CD4-positive, alpha-beta T cell (primary cell): ENCODE data around the gene FBXL2. TPM values are rescaled to one million over a fixed set of nuclear protein-coding genes. Genes with fewer than 3 reads are reported as not detected.

Experiments used
- ATAC-seq: fragments of 200-7000 bp; cut with Tn5 transposase; one replicate; pipeline ENCODE4 v1.10.0; 2022; ENCODE audit warnings: mild to moderate bottlenecking; ENCODE audit not compliant: poor library complexity
- CTCF ChIA-PET: fragments of 350-600 bp; sonication (Branson Sonifier 250); formaldehyde crosslinking; loops from one replicate; lab custom pipeline; 2021; ENCODE audit warnings: antibody characterized with exemption, inconsistent platforms; lab: Charles Lee
- POLR2A ChIA-PET: fragments of 350-600 bp; sonication (Branson Sonifier 250); formaldehyde crosslinking; loops from one replicate; lab custom pipeline; 2021; ENCODE audit warnings: antibody characterized with exemption, inconsistent platforms; lab: Charles Lee
- DNase-seq, 14 experiments: peaks; one replicate each; pipeline ENCODE4 v3.0.0-alpha.2; 2013 to 2020; ENCODE audit warnings: mixed read lengths in 2 of 14
- H3K27ac ChIP-seq, 2 donors: one replicate each; pipeline versions ENCODE4 v1.5.1 to v1.7.0; 2013; ENCODE audit warnings: low read length in 2 of 2, low read depth in 1 of 2, mild to moderate bottlenecking in 1 of 2
- H3K27me3 ChIP-seq, 2 experiments: 1 replicate in 1 of 2; 2 replicates in 1 of 2; pipeline versions ENCODE4 v1.6.1 to v1.7.0; 2013; ENCODE audit warnings: low read length in 2 of 2, control low read depth in 1 of 2, mild to moderate bottlenecking in 1 of 2, moderate library complexity in 1 of 2; ENCODE audit not compliant: insufficient read depth in 2 of 2, control insufficient read depth in 1 of 2
- H3K36me3 ChIP-seq: one replicate; pipeline ENCODE4 v1.6.1; 2013; ENCODE audit warnings: low read length, control low read depth; ENCODE audit not compliant: insufficient read depth
- H3K4me1 ChIP-seq: one replicate; pipeline ENCODE4 v1.6.1; 2013; ENCODE audit warnings: low read length, control low read depth; ENCODE audit not compliant: insufficient read depth
- H3K4me3 ChIP-seq: one replicate; pipeline ENCODE4 v1.5.1; 2013; ENCODE audit warnings: mild to moderate bottlenecking, low read length, moderate library complexity
- H3K9me3 ChIP-seq, 2 experiments: 1 replicate in 1 of 2; 2 replicates in 1 of 2; pipeline versions ENCODE4 v1.6.1 to v1.7.0; 2013; ENCODE audit warnings: low read length in 2 of 2, mild to moderate bottlenecking in 2 of 2, control low read depth in 1 of 2, moderate library complexity in 1 of 2; ENCODE audit not compliant: control insufficient read depth in 1 of 2, insufficient read depth in 1 of 2
- H3K27ac Mint-ChIP-seq: one replicate; pipeline ENCODE4 v1.8.0; 2020; ENCODE audit warnings: mixed read lengths
- H3K27me3 Mint-ChIP-seq: one replicate; pipeline ENCODE4 v1.8.0; 2021; ENCODE audit warnings: mixed read lengths
- H3K36me3 Mint-ChIP-seq: one replicate; pipeline ENCODE4 v1.8.0; 2021; ENCODE audit warnings: low read depth, mixed read lengths
- H3K4me1 Mint-ChIP-seq: one replicate; pipeline ENCODE4 v1.8.0; 2021; ENCODE audit warnings: low read depth, mixed read lengths
- H3K4me3 Mint-ChIP-seq: one replicate; pipeline ENCODE4 v1.8.0; 2020; ENCODE audit warnings: mild to moderate bottlenecking, mixed read lengths
- H3K9me3 Mint-ChIP-seq: one replicate; pipeline ENCODE4 v1.8.0; 2020; ENCODE audit warnings: mixed read lengths
- CTCF ChIP-seq: fragments of 200-600 bp; IDR thresholded peaks from one replicate; pipeline ENCODE4 v1.8.0; 2022; ENCODE audit warnings: antibody characterized with exemption, mild to moderate bottlenecking
- intact Hi-C, 2 experiments: fragments of 100-400 bp; cut with DNase I in 1 of 2; cut with micrococcal nuclease in 1 of 2; formaldehyde crosslinking; loops; one replicate each; pipeline versions ENCODE4 v1.15.1 to v1.9.0; 2023 to 2025; cut with DNase I, micrococcal nuclease
- total RNA-seq, 174 experiments: library from RNA in 2 of 174; stranded (reverse) in 2 of 174; gene quantifications; one replicate each; pipeline ENCODE4 v1.2.3 and lab custom pipeline; 2021 to 2026

FBXL2 gene
- total RNA-seq, 2 experiments from 2014 or later = not detected

GRCh38 chr3:33394403-33395054 is 117.3 kb downstream of the FBXL2 start:
- ChIA-PET POLR2A (interaction anchor here (1.0 kb wide), 1 partner anchor 46 kb away, joined by 8 read pairs; the partner anchor contains the start of gene UBP1), CTCF (interaction anchor here (0.7 to 1.2 kb wide), 2 partner anchors 21 to 147 kb away, joined by 3 to 4 read pairs; no protein-coding TSS in a partner anchor)
- H3K9me3 Mint-ChIP-seq = no peaks in the 10 kb centered on the region
- no peak for DNase-seq
- ATAC-seq = no peak
- no peaks in the 10 kb centered on the region for H3K4me1 Mint-ChIP-seq
- TF ChIP-seq CTCF = no peak
- Histone ChIP-seq H3K4me3 (no peak overlapping the region), H3K27ac (no peak overlapping the region), H3K36me3 (peaks cover 93% of the 10 kb centered on the region), H3K27me3 (no peaks in the 10 kb centered on the region), H3K9me3 (no peaks in the 10 kb centered on the region), H3K4me1 (no peaks in the 10 kb centered on the region)
- peaks cover 95% of the 10 kb centered on the region for H3K36me3 Mint-ChIP-seq
- H3K27me3 Mint-ChIP-seq = no peaks in the 10 kb centered on the region
- H3K4me3 Mint-ChIP-seq = no peak overlapping the region
- intact Hi-C loops = no loop called here
- no peak overlapping the region for H3K27ac Mint-ChIP-seq

- Histone ChIP-seq H3K9me3 (no peaks in the 10 kb centered on the region), H3K4me1 (no peaks in the 10 kb centered on the region), H3K4me3 (no peak overlapping the region), H3K27ac (no peak overlapping the region), H3K36me3 (peaks cover 93% of the 10 kb centered on the region), H3K27me3 (no peaks in the 10 kb centered on the region)
- intact Hi-C loops = no loop called here
- ChIA-PET CTCF (interaction anchor here (0.6 to 1.2 kb wide), 2 partner anchors 23 to 672 kb away, joined by 4 read pairs; no protein-coding TSS in a partner anchor), POLR2A (no interaction called here)
- H3K27ac Mint-ChIP-seq = no peak overlapping the region
- no peaks in the 10 kb centered on the region for H3K9me3 Mint-ChIP-seq
- no peak for ATAC-seq
- H3K27me3 Mint-ChIP-seq = no peaks in the 10 kb centered on the region
- H3K4me1 Mint-ChIP-seq = no peaks in the 10 kb centered on the region
- TF ChIP-seq CTCF = no peak
- peaks cover 93% of the 10 kb centered on the region for H3K36me3 Mint-ChIP-seq
- no peak for DNase-seq
- H3K4me3 Mint-ChIP-seq = no peak overlapping the region
Observed at GRCh38 chr3:33395900-33396299, 118.7 kb downstream of the FBXL2 start.

- ATAC-seq = no peak
- Mint-ChIP-seq H3K4me1 (no peaks in the 10 kb centered on the region), H3K27ac (no peak overlapping the region), H3K9me3 (no peaks in the 10 kb centered on the region), H3K27me3 (no peaks in the 10 kb centered on the region), H3K4me3 (no peak overlapping the region), H3K36me3 (peaks cover 93% of the 10 kb centered on the region)
- Histone ChIP-seq H3K9me3 (no peaks in the 10 kb centered on the region), H3K27ac (no peak overlapping the region), H3K36me3 (peaks cover 95% of the 10 kb centered on the region), H3K4me1 (no peaks in the 10 kb centered on the region), H3K4me3 (no peak overlapping the region), H3K27me3 (no peaks in the 10 kb centered on the region)
- CTCF ChIA-PET = no interaction called here
- POLR2A ChIA-PET = no interaction called here
- intact Hi-C loops = no loop called here
- TF ChIP-seq CTCF = no peak
- no peak for DNase-seq
Observed at GRCh38 chr3:33398410-33398809, 121.2 kb downstream of the FBXL2 start.
